ENCODE data around the gene LPAR5. TPM values are rescaled to one million over a fixed set of nuclear protein-coding genes. Genes with fewer than 3 reads are reported as not detected.

The LPAR5 gene
- total RNA-seq, result 0.41 TPM

GRCh38 chr12:6635856-6636531, at the start of gene LPAR5:
Gene LPAR5 (minus strand): TSS chr12:6635959. CDS start chr12:6621248, 14,711 bp downstream.
- DNase-seq (ENCODE audit: low spot score in 2 of 2), result no peak
- no peak for FAIRE-seq

GRCh38 chr12:6684609-6685008, 48.9 kb upstream of the LPAR5 start:
- no peak for FAIRE-seq
- DNase-seq (ENCODE audit: low spot score in 2 of 2), result no peak

- DNase-seq (ENCODE audit: low spot score in 2 of 2) (no peak), FAIRE-seq (no peak)
Measured at GRCh38 chr12:6676962-6677361, 41.2 kb upstream of the LPAR5 start.

GRCh38 chr12:6672143-6672542, 36.4 kb upstream of the LPAR5 start:
- FAIRE-seq (no peak), DNase-seq (ENCODE audit: low spot score in 2 of 2) (no peak)

- FAIRE-seq, result no peak
- DNase-seq (ENCODE audit: low spot score in 2 of 2), result no peak
Measured at GRCh38 chr12:6667559-6668210, 31.9 kb upstream of the LPAR5 start.

GRCh38 chr12:6666211-6666610, 30.5 kb upstream of the LPAR5 start:
- DNase-seq (ENCODE audit: low spot score in 2 of 2) (no peak), FAIRE-seq (no peak)

- DNase-seq (ENCODE audit: low spot score in 2 of 2) (no peak), FAIRE-seq (no peak)
Measured at GRCh38 chr12:6664902-6665301, 29.1 kb upstream of the LPAR5 start.

- DNase-seq (ENCODE audit: low spot score in 2 of 2), result peak; percentile 96 to 98
- FAIRE-seq, result peak; percentile 98
Measured at GRCh38 chr12:6662906-6663742, 27.4 kb upstream of the LPAR5 start, which contains the start of gene ING4. Gene ING4 (minus strand): TSS chr12:6663119. CDS start chr12:6663101, 18 bp downstream.

- FAIRE-seq, result no peak
- no peak for DNase-seq (ENCODE audit: low spot score in 2 of 2)
Measured at GRCh38 chr12:6662602-6662905, 26.8 kb upstream of the LPAR5 start.

- FAIRE-seq (no peak), DNase-seq (ENCODE audit: low spot score in 2 of 2) (no peak)
Measured at GRCh38 chr12:6653987-6654386, 18.2 kb upstream of the LPAR5 start.

GRCh38 chr12:6653342-6653741, 17.6 kb upstream of the LPAR5 start:
- FAIRE-seq (no peak), DNase-seq (ENCODE audit: low spot score in 2 of 2) (no peak)

GRCh38 chr12:6652391-6652790, 16.6 kb upstream of the LPAR5 start:
- FAIRE-seq, result no peak
- no peak for DNase-seq (ENCODE audit: low spot score in 2 of 2)

GRCh38 chr12:6650832-6651231, 15.1 kb upstream of the LPAR5 start:
- FAIRE-seq (no peak), DNase-seq (ENCODE audit: low spot score in 2 of 2) (no peak)

- no peak for FAIRE-seq
- DNase-seq (ENCODE audit: low spot score in 2 of 2), result peak; percentile 71 to 87
Measured at GRCh38 chr12:6647083-6647604, 11.4 kb upstream of the LPAR5 start, which contains the start of gene ACRBP. Gene ACRBP (minus strand): TSS chr12:6647432. CDS start chr12:6647366, 66 bp downstream.

- no peak for DNase-seq (ENCODE audit: low spot score in 2 of 2)
- no peak for FAIRE-seq
Measured at GRCh38 chr12:6646276-6647082, 10.7 kb upstream of the LPAR5 start.

GRCh38 chr12:6644903-6645302, 9.1 kb upstream of the LPAR5 start:
- FAIRE-seq (no peak), DNase-seq (ENCODE audit: low spot score in 2 of 2) (peak in 1 of 2 donors; percentile 64)

- FAIRE-seq, result no peak
- DNase-seq (ENCODE audit: low spot score in 2 of 2), result no peak
Measured at GRCh38 chr12:6644257-6644596, 8.5 kb upstream of the LPAR5 start.

- FAIRE-seq (no peak), DNase-seq (ENCODE audit: low spot score in 2 of 2) (no peak)
Measured at GRCh38 chr12:6643569-6644256, 8.0 kb upstream of the LPAR5 start.

GRCh38 chr12:6641131-6641530, 5.4 kb upstream of the LPAR5 start:
- DNase-seq (ENCODE audit: low spot score in 2 of 2) (no peak), FAIRE-seq (no peak)

GRCh38 chr12:6640497-6640896, 4.7 kb upstream of the LPAR5 start:
- DNase-seq (ENCODE audit: low spot score in 2 of 2) (no peak), FAIRE-seq (no peak)
